ENCODE results near the gene LARGE1.
A peak's percentile ranks its signal among the peaks of the same experiment; 100 is the strongest.
"Not testable (repeated sequence)": the region's sequence is repeated elsewhere in the genome, so short reads cannot be mapped to it uniquely, and the experiment has no call there.

The LARGE1 gene

DNA sequence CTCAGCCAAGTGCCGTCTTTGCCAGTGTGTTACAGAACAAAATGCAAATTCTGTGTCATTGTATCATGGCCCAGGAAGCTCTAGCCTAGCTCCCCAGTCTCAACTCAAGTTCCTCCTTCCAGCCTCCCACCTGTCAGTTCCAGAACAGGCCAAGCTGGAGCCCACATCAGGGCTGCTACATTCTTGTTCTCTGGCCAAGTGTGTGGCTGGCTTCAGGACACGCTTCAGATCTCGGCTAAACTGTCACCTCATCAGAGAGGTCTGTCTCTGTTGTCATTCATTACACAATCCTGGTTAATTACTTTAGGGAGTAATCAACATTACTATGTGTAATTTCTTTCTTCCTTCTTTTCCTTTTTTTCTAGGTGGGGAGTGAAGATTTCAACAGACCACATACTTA lies 515.1 kb downstream of the LARGE1 start:
- in situ Hi-C loops (cut with HindIII; ENCODE audit: low pct_ligation_motif_present, low pct_unique_long_range_greater_than_20kb, low sequenced_read_pairs), result no loop called here
- DNase-seq, result no peak

DNA sequence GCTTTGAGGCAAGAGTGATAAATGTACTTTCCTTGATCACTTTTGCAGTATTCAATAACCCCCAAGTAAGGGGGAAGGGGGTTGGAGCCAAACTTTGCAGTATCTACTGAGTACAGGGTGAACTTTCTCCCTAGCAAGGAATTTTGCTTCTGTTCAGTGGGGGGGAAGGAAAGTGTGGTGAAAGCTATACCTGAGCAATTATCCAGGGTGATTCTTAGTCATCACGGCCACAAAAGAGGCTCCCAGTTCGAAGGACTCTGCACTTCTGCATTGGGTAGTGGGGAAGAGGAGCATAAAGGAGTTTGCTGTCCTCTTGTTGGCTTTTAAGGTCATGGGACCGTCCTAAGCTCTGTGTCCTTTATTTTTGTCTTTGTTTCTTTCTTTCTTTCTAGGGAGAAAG lies 515.6 kb downstream of the LARGE1 start:
- DNase-seq, result no peak
- in situ Hi-C loops (cut with HindIII; ENCODE audit: low pct_ligation_motif_present, low pct_unique_long_range_greater_than_20kb, low sequenced_read_pairs), result no loop called here

DNA sequence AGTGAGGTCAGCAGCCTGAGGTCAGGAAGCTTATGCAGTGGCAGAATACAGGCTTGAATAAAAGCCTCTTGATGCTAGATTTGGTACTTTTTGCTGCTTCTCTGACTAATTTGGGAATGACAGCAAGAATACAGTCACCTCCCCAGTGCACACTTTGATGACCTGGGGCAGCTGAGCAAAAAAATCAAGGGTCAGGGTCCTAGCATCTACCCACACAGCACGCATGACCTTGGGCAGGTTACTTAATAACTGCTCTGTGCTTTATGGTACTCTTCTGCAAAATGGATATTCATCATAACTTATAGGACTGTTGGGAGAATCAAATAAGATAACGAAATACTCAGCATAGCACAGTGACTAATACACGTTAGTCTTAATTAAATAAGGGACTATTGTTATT lies 518.0 kb downstream of the LARGE1 start:
- in situ Hi-C loops (cut with HindIII; ENCODE audit: low pct_ligation_motif_present, low pct_unique_long_range_greater_than_20kb, low sequenced_read_pairs), result no loop called here
- no peak for DNase-seq

DNA sequence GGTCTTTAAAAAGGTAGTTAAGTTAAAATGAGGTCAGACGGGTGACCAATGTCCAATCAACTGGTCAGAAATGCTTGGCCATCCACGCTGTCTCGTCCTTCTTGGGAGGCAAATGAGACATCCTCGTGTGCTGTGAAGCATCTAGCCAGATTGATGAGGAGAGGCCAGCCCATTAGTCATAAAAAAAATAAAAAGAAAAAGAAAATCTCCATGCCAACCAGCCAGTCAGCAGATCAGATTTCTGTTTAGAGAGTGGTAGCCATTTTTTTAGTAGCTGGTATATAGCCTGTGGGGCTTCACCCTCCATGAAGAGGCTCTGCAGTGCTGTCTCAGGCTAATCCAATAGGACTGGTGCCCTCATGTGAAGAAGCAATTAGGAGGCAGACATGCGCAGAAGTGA lies 519.0 kb downstream of the LARGE1 start:
- DNase-seq, result peak; percentile 53
- in situ Hi-C loops (cut with HindIII; ENCODE audit: low pct_ligation_motif_present, low pct_unique_long_range_greater_than_20kb, low sequenced_read_pairs), result no loop called here

DNA sequence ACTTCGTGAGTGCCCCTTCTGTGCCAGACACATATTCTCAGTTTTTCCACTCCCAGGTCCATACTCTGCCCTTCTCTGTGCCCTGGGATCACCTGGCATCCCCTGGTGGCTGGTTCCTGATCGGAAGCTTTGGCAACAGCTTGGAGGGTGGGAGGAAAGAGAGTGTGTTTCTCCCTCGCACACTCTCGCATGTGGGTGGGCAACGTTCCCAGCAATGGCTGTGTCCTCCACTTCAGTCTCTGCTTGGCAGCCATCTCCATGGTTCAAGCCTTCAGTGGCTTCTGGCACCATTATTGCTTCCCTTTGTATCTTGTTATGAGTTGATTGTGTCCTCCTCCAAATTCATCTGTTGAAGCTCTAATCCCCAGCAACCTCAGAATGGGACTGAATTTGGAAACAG lies 519.4 kb downstream of the LARGE1 start:
- in situ Hi-C loops (cut with HindIII; ENCODE audit: low pct_ligation_motif_present, low pct_unique_long_range_greater_than_20kb, low sequenced_read_pairs), result no loop called here
- DNase-seq, result peak; percentile 6

DNA sequence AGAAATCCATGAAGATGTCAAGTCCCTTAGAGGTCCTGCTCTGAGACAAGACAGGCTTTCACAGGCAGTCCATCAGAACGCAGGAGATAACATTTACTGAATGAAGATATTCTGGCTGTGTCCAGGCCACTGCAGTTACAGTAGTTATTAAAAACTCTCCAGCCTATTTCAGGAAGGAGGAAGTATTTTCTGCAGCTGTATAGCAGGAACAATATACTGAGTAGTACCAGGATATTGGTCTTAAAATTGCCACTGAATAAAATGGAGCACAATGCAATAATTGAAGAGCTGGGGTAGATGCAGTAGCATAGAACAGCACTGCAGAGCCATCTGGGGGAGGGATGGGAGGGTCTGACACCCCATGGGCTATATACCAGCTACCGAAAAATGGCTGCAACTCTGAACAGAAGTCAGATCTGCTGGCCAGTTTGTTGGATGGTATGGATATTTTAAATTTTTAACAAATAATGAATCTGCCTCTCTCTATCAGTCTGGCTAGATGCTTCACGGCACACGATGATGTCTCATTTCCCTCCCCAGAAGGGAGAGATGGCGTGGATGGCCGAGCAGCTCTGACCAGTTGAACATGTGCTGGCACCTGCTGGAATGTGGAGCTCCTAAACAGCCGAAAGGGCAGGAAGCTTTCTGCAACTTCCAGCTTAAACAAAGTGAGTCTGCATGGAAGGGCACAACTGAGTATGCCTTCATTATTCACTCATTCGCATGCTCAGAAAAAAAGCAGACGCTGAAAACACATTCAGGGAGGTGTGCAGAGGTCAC lies 520.0 kb downstream of the LARGE1 start:
- DNase-seq, result peak; percentile 70
- in situ Hi-C loops (cut with HindIII; ENCODE audit: low pct_ligation_motif_present, low pct_unique_long_range_greater_than_20kb, low sequenced_read_pairs), result no loop called here

DNA sequence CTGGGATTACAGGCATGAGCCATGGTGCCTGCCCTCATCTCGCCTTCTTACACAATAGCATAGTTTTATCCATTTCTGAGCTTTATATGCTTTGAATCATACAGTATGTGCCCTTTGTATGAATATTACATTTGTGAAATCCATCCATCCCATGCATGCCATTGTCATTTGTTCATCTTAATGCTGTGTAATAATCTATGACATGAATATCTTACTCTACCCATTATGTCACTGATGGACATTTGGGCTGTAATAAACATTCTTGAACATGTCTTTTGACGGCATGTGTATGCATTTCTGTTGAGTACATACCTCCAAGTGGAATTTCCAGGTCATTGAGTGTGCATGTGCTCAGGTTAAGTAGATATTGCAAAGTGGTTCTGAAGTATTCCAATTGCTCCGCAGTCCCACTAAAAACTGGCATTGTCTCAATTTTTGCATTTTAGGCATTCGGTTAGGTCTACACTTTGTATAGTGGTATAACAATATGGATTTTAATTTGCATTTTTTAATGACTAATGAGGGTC lies 522.8 kb downstream of the LARGE1 start:
- no peak for DNase-seq
- in situ Hi-C loops (cut with HindIII; ENCODE audit: low pct_ligation_motif_present, low pct_unique_long_range_greater_than_20kb, low sequenced_read_pairs), result no loop called here

DNA sequence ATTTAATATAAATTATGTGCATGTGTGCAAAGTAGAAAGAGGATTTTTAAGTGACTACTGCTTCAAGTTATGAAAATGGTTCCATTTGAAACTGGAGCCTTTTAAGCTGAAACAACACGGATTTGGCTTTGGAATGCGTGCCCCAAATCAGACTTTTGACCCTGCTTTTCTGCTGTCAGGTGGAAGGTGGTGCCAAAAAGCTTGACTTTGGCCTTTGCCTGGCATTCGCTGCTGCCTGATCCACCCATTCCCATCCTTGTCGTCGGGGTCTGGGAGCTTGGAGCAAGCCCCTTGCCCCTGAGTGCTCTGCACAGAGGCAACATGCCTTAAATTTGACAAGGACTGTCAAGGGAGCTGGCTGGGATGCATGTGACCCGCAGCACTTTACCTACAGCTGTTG lies 526.8 kb downstream of the LARGE1 start:
- DNase-seq, result no peak
- in situ Hi-C loops (cut with HindIII; ENCODE audit: low pct_ligation_motif_present, low pct_unique_long_range_greater_than_20kb, low sequenced_read_pairs), result no loop called here

DNA sequence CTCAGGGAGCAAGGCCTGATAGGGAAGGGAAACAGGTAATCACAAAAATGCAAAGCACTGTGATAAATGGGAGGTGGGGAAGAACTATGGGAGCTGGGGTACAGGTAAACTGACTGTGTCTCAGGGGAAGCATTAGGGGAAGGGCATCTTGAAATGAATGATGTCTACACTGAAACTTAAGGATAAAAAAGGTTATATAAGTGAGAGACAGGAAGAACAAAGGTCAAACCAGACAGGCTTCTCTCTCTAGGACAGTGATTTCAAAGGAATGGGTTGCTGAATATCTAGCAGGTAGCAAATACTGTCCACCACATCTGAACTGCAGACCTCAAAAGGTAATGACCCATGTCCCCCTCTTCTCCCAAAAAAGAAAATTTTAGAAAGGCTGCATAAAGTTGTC lies 529.0 kb downstream of the LARGE1 start:
- no peak for DNase-seq
- in situ Hi-C loops (cut with HindIII; ENCODE audit: low pct_ligation_motif_present, low pct_unique_long_range_greater_than_20kb, low sequenced_read_pairs), result no loop called here

DNA sequence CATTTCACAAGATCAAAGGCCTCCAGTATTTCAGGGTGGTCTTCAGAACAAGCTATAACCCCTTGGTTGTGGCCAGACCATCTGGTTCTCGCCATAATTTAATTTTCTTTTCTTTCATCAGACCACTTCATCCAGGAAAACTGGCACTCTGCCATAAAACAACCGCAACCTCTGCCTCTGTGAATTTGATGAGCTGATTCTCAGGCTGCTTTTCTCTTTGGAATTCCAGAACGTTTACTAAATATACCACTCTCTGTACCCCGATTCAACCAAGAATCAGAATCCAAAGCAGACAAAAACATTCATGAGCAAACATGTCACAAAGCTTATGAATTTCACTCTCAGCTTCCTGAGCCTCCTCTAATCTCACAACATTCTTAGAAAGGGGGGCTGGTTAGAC lies 530.3 kb downstream of the LARGE1 start:
- DNase-seq, result no peak
- in situ Hi-C loops (cut with HindIII; ENCODE audit: low pct_ligation_motif_present, low pct_unique_long_range_greater_than_20kb, low sequenced_read_pairs), result no loop called here

DNA sequence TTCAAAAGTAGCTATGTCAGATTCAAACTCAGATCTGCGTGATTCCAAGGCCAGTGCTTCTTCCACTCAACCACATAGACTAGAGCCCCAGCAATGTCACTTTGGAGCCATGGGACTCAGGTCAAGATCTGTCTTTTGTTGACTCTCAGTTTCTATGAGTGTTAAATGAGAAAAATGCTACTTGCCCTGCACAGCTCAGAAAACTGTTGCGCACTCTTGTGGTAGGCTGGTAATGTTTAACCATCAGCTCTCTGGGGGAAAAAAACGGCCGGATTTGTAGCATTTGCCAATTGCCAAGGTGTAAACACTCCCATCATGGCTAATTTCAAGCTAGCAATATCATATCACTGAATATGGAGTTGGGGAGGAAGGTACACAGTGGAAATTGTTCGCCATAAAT lies 534.0 kb downstream of the LARGE1 start:
- in situ Hi-C loops (cut with HindIII; ENCODE audit: low pct_ligation_motif_present, low pct_unique_long_range_greater_than_20kb, low sequenced_read_pairs), result no loop called here
- DNase-seq, result no peak

DNA sequence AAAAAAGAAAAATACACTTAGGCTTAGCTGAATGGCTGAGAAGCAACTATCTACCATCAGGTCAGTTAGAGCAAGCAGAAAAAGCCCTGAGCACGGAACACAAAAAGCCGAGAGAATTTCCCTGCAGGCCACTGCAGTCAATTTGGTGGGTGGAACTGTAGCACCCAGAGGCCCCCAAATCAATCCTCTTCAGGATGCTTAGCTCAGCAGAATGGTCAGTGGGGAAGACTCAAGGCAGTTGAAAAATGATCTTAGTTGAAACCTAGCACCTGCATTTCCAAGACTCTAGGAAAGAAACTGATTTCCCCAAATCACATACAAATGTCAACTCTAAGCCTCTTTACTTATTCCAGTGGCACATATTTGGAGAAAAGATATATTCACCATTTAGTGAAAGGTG lies 534.7 kb downstream of the LARGE1 start:
- DNase-seq, result no peak
- in situ Hi-C loops (cut with HindIII; ENCODE audit: low pct_ligation_motif_present, low pct_unique_long_range_greater_than_20kb, low sequenced_read_pairs), result no loop called here

DNA sequence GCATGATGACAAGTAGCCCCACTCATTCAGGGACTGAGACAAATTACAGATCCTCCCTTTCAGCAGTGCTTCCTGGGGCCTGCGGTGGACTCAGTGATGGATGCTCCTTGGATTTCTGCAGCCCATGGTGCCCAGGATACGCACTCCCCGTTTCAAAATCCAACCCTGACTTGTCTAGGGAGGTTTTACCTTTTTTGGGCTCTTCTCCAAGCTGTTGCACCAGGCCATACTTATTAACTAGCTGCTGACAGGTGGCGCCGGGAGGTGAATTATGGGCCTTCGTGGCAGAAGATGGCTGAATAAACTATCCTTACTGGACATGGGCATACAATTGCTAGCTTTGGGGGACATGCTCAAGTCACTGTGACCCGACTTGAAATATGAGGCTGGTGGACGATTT lies 537.8 kb downstream of the LARGE1 start:
- in situ Hi-C loops (cut with HindIII; ENCODE audit: low pct_ligation_motif_present, low pct_unique_long_range_greater_than_20kb, low sequenced_read_pairs), result no loop called here
- DNase-seq, result no peak

DNA sequence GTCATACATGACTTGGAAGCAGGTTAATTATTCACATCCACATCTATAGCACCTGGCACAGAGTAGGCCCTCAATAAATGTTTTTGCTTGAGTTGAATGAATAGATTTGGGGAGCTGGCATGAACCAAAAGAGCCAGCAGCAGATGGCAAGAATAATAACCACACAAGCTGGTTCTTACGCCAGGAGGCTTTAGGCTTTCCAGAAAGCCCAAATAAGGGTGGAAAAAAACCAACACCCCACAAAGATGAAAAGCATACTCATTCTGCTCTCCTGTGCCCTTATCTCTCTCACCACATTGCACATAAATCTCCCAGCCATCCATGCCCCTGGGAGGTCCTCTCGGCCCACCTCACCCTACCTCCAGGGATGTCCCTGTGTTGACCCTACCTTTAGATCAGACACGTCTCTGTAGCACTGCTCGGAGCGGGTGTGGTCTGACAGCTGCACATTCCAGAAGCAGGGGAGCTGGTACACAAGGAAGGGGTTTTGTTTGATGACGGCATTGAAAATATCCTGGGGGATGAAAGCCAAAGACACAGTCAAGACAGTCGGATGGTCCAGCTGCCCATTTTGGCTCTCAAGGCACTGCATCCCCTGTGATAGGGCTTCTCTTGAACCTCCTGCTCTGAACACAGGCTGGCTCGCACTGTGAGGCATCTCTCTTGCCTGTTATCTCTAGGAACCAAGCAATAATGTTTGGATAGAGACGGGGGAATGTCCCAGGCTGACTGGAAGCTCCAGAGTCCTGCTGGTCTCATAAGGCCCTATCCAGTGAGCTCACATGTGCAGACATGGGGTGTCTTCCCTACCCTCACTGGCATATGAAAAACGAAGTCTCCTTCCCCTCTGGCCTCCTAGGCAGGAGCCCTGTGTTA lies 538.5 kb downstream of the LARGE1 start:
- in situ Hi-C loops (cut with HindIII; ENCODE audit: low pct_ligation_motif_present, low pct_unique_long_range_greater_than_20kb, low sequenced_read_pairs), result no loop called here

DNA sequence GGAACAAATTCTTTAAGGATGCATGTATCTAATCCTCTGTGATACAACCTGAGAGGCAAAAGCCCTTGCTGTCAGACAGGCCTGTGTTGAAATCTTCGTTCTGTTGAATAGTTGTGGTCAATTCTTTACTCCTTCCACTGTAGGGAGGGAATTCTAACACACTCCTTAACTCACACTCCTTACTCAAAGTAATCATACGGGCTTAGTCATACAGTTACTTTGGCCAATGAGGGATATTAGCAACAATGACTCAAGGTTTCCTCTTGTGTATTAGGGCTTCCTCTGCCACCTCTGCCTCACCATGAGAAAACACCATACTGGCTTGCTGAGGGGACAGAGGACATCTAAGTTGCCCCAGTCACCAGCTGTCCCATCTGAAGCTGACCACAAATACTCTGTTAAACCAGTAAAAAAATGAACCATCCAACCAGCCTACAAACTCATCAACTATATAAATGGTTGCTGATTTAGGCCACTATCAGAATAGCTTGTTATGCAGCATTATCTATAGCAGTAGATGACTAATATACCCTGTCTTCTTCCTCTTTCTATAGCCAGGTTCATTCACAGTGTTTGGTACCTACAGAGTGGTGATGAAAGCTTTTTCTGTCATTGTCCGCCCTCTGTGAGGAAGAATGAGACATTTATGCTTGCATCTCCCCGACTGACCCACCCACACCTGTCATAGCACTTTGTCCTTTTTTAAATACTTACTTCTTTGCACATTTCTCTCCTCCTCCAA lies 539.3 kb downstream of the LARGE1 start:
- DNase-seq, result peak; percentile 65
- in situ Hi-C loops (cut with HindIII; ENCODE audit: low pct_ligation_motif_present, low pct_unique_long_range_greater_than_20kb, low sequenced_read_pairs), result no loop called here

More for the DNA sequence above, 538.5 kb downstream of the LARGE1 start:
- no peak for DNase-seq

DNA sequence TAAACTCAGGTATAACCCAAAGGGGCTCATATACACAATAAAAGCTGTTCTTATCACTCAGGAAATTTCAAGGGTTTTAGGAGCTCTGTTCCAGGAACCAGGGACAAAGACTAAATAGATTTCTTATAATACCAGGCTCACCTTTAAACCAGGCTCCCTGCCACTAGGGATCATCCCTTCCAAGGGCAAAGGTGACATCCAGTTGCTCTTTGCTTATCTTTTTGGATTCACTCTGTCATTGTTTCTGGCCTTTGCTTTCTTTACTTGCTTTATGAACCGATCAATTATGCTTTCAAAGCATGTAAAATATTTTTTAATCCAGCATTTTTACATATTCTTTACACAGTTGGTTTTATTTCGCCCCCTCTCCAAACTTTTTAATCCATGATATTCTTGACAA lies 540.4 kb downstream of the LARGE1 start:
- no peak for DNase-seq
- in situ Hi-C loops (cut with HindIII; ENCODE audit: low pct_ligation_motif_present, low pct_unique_long_range_greater_than_20kb, low sequenced_read_pairs), result no loop called here

DNA sequence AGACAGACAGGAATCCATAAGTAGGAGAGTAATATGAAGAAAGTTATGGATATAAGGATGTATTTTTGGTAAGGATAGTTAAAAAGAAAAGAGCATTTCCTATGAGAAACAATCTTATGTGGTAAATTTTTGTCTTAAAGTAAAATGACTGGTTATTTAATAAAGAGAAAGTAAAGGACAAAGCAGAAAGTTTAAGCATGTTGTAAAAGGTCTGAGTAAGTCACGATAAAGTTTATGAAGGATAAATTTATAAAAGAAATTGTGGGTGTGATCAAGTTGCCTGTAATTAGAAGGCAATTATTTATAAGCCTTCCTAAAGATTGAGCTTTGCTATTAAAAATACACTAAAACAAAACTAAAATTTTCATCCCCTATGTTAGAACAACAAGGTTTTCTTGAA lies 547.4 kb downstream of the LARGE1 start:
- no peak for DNase-seq
- in situ Hi-C loops (cut with HindIII; ENCODE audit: low pct_ligation_motif_present, low pct_unique_long_range_greater_than_20kb, low sequenced_read_pairs), result no loop called here

DNA sequence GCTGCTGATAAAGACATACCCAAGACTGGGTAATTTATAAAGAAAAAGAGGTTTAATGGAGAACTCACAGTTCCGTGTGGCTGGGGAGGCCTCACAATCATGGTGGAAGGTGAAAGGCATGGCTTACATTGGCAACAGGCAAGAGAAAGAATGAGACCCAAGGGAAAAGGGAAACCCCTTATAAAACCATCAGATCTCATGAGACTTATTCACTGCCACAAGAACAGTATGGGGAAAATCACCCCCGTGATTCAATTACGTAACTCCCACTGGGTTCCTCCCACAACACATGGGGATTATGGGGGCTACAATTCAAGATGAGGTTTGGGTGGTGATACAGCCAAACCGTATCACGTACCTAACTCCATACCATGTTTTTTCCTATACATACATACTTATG lies 557.0 kb downstream of the LARGE1 start:
- in situ Hi-C loops (cut with HindIII; ENCODE audit: low pct_ligation_motif_present, low pct_unique_long_range_greater_than_20kb, low sequenced_read_pairs); DNase-seq: not testable (repeated sequence)

DNA sequence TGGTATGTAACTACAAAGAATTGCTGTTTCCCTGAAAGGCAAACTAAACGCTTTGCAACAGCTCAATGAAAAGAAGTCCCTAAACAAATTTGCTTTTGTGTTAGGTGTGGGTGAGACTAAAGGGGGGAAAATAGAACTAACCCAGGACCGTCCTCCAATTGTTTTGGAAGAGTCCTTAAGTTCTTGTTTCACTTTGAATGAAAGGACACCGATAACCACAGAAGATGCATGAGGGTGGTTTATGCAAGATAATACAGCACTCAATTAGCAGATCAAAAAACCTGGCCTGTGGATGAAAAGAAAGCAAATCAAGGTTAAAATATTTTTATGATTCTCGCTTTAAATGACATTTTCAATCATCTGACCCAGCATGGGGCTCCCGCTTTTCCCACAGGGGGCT lies 557.6 kb downstream of the LARGE1 start:
- in situ Hi-C loops (cut with HindIII; ENCODE audit: low pct_ligation_motif_present, low pct_unique_long_range_greater_than_20kb, low sequenced_read_pairs), result no loop called here
- no peak for DNase-seq
